ENCODE data around the gene FOSB. TPM values are rescaled to one million over a fixed set of nuclear protein-coding genes. Genes with fewer than 3 reads are reported as not detected.

FOSB gene
- total RNA-seq, 1 experiment from 2014 or later: 1.7 TPM

DNA sequence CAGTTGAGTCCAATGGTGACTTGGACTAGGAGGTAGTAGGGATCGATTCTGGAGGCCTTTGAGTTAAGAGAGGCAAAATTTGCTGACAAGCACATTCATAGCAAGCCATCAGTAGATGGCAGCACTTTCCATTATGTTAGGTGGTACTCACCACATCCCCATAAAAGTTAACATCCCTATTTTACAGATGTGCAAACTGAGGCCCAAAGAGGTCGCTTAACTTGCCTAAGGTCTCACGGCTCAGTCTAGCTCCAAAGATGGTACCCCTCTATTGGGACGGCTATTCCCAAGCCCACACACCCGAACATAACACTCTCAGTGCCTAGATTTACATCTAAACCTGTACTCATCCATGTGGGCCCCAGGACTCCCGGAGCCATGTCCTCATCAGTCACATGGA is 21.5 kb upstream of the FOSB start:
- no peak overlapping the region for H2BK20ac ChIP-seq (ENCODE audit: low read depth, low read length, poor library complexity, severe bottlenecking)
- H3K4me2 ChIP-seq (ENCODE audit: insufficient read depth, insufficient read length, low read length): no peak overlapping the region
- peaks cover 2% of the 10 kb centered on the region; the same call in 1 of the 2 replicates for H3K4me1 ChIP-seq (ENCODE audit: insufficient read depth, low read length)
- no peak for DNase-seq
- H3K9ac ChIP-seq (ENCODE audit: extremely low read depth, insufficient read length, low read length): no peak overlapping the region
- no peaks in the 10 kb centered on the region; a peak in 1 of 7 replicates for H3K36me3 Mint-ChIP-seq (ENCODE audit: insufficient read depth in 1 of 3, low read depth in 3 of 3)
- no peak overlapping the region for H3K27ac Mint-ChIP-seq
- no peaks in the 10 kb centered on the region for H4K20me1 ChIP-seq (ENCODE audit: control insufficient read depth, insufficient read depth, insufficient read length)
- peak overlapping the region in 1 of 2 experiments; percentile 29; a peak in 1 of 5 replicates for H3K4me3 Mint-ChIP-seq
- H3K79me1 ChIP-seq (ENCODE audit: insufficient read depth, low read depth, low read length, poor library complexity, severe bottlenecking): no peaks in the 10 kb centered on the region
- no peak overlapping the region for H2BK12ac ChIP-seq (ENCODE audit: insufficient read length, low read depth, low read length)
- H3K27ac ChIP-seq (ENCODE audit: insufficient read length, low read depth, low read length): no peak overlapping the region
- H2BK120ac ChIP-seq (ENCODE audit: low read depth, low read length, poor library complexity, severe bottlenecking): no peak overlapping the region
- H3K23ac ChIP-seq (ENCODE audit: insufficient read length, low read depth, low read length): no peak overlapping the region
- H3K4ac ChIP-seq (ENCODE audit: low read depth, low read length): no peak overlapping the region
- no peaks in the 10 kb centered on the region for H3K9me3 ChIP-seq (ENCODE audit: control insufficient read depth, low read depth, low read length)
- H3K14ac ChIP-seq (ENCODE audit: insufficient read depth, low read length): no peak overlapping the region
- no peak overlapping the region for H2AK5ac ChIP-seq (ENCODE audit: insufficient read length, low read length)
- H3K9me3 Mint-ChIP-seq: peaks cover 0 to 3% of the 10 kb centered on the region in 2 experiments; a peak in 1 of 5 replicates
- peak; percentile 59 for TF ChIP-seq CTCF (conservative IDR thresholded peaks at IDR 0.05)
- no peak overlapping the region for H2BK5ac ChIP-seq (ENCODE audit: insufficient read length, low read length)
- peaks cover 28% of the 10 kb centered on the region for H3K27me3 Mint-ChIP-seq (ENCODE audit: low read depth)
- no peak overlapping the region for H3K18ac ChIP-seq (ENCODE audit: insufficient read length, low read depth, low read length)
- no peak overlapping the region for H4K8ac ChIP-seq (replicated peaks; ENCODE audit: insufficient read length, low read depth, low read length)
- no peak overlapping the region for H2AFZ ChIP-seq (ENCODE audit: low read length)
- no CpG with 5 or more reads among the region's 6 CpGs for WGBS (ENCODE audit: extremely low coverage, insufficient read length, low lambda C conversion rate)
- no peak overlapping the region for H2BK15ac ChIP-seq (ENCODE audit: low read depth, low read length)
- H3K23me2 ChIP-seq (ENCODE audit: insufficient read length, low read depth, low read length, poor library complexity, severe bottlenecking): peaks cover 14% of the 10 kb centered on the region
- no peak overlapping the region for H3T11ph ChIP-seq (ENCODE audit: low read length)
- H3K79me2 ChIP-seq (ENCODE audit: insufficient read depth, low read length): no peaks in the 10 kb centered on the region
- H4K5ac ChIP-seq (ENCODE audit: insufficient read length, low read depth, low read length): no peak overlapping the region
- H3K4me1 Mint-ChIP-seq: peaks cover 22 to 35% of the 10 kb centered on the region in 2 experiments
- no peaks in the 10 kb centered on the region; the same call in 1 of the 2 replicates for H3K27me3 ChIP-seq (ENCODE audit: insufficient read depth, low read length)
- no peak overlapping the region for H3K56ac ChIP-seq (ENCODE audit: insufficient read length, low read depth, low read length)
- H4K91ac ChIP-seq (ENCODE audit: insufficient read length, low read depth, low read length): no peak overlapping the region

Measured in H9 (cell line).